HepG2 (cell line): ENCODE results near the gene KANSL1. TPM values are rescaled to one million over a fixed set of nuclear protein-coding genes. Genes with fewer than 3 reads are reported as not detected.
A peak's percentile ranks its signal among the peaks of the same experiment; 100 is the strongest.

Experiments
- ATF3 ChIP-seq: sonication (generic); formaldehyde crosslinking; IDR thresholded peaks from 2 replicates; pipeline ENCODE4 v1.4.0; 2020; ENCODE audit warnings: missing genetic modification reagents
- HIVEP1 ChIP-seq: sonication (generic); formaldehyde crosslinking; IDR thresholded peaks from 2 replicates; pipeline ENCODE4 v1.4.0; 2020; ENCODE audit warnings: mild to moderate bottlenecking, missing genetic modification reagents
- HMGXB4 ChIP-seq, 2 experiments: sonication (generic) in 1 of 2; formaldehyde crosslinking in 1 of 2; IDR thresholded peaks; 2 replicates each; pipeline versions ENCODE4 v1.4.0 to v1.6.1; 2018 to 2020; ENCODE audit warnings: missing genetic modification reagents in 2 of 2, borderline replicate concordance in 1 of 2, low read depth in 1 of 2, mild to moderate bottlenecking in 1 of 2, missing biosample characterization in 1 of 2
- KLF12 ChIP-seq: sonication (generic); formaldehyde crosslinking; IDR thresholded peaks from 2 replicates; pipeline ENCODE4 v1.4.0; 2020; ENCODE audit warnings: missing genetic modification reagents, borderline replicate concordance
- MXD1 ChIP-seq: sonication (generic); formaldehyde crosslinking; IDR thresholded peaks from 2 replicates; pipeline ENCODE4 v1.4.0; 2020; ENCODE audit warnings: mild to moderate bottlenecking, missing genetic modification reagents
- NFIB ChIP-seq: sonication (generic); formaldehyde crosslinking; IDR thresholded peaks from 2 replicates; pipeline ENCODE4 v1.9.0; 2021; ENCODE audit warnings: missing genetic modification reagents, mild to moderate bottlenecking, borderline replicate concordance
- NONO ChIP-seq, 2 experiments: fragments of 450-650 bp in 1 of 2; sonication (generic) in 1 of 2; formaldehyde crosslinking in 1 of 2; IDR thresholded peaks in 1 of 2; conservative IDR thresholded peaks in 1 of 2; 2 replicates each; pipeline versions ENCODE4 v1.6.1 to v1.8.0; 2017 to 2022; ENCODE audit warnings: mild to moderate bottlenecking in 1 of 2, missing genetic modification reagents in 1 of 2, moderate library complexity in 1 of 2
- NR3C1 ChIP-seq: sonication (generic); formaldehyde crosslinking; IDR thresholded peaks from 2 replicates; pipeline ENCODE4 v1.4.0; 2020; ENCODE audit warnings: missing genetic modification reagents
- RBM39 ChIP-seq: fragments of 200-400 bp; formaldehyde crosslinking; IDR thresholded peaks from one replicate; pipeline ENCODE4 v1.6.1; 2018; ENCODE audit warnings: antibody characterized with exemption, mild to moderate bottlenecking, low read depth, low read length; ENCODE audit not compliant: poor library complexity, severe bottlenecking
- RFXANK ChIP-seq: IDR thresholded peaks from 2 replicates; pipeline ENCODE4 v1.6.1; 2016
- SAFB2 ChIP-seq: sonication (generic); formaldehyde crosslinking; IDR thresholded peaks from 2 replicates; pipeline ENCODE4 v1.5.1; 2020; ENCODE audit warnings: missing genetic modification reagents, low read depth, mild to moderate bottlenecking, borderline replicate concordance
- SMAD1 ChIP-seq: sonication (generic); formaldehyde crosslinking; IDR thresholded peaks from 2 replicates; pipeline ENCODE4 v1.4.0; 2020; ENCODE audit warnings: missing genetic modification reagents, low read depth, mild to moderate bottlenecking, borderline replicate concordance
- SNRNP70 ChIP-seq: fragments of 200-400 bp; formaldehyde crosslinking; IDR thresholded peaks from 2 replicates; pipeline ENCODE4 v1.6.1; 2017; ENCODE audit warnings: mild to moderate bottlenecking, low read depth, low read length, moderate library complexity
- TBX3 ChIP-seq: fragments of 450-650 bp; IDR thresholded peaks from 2 replicates; pipeline ENCODE4 v1.6.1; 2017; ENCODE audit warnings: antibody characterized with exemption, mild to moderate bottlenecking, inconsistent platforms, borderline replicate concordance
- ZFP37 ChIP-seq: sonication (generic); formaldehyde crosslinking; IDR thresholded peaks from 2 replicates; pipeline ENCODE4 v1.4.0; 2020; ENCODE audit warnings: missing genetic modification reagents, borderline replicate concordance
- ZKSCAN5 ChIP-seq: sonication (generic); formaldehyde crosslinking; IDR thresholded peaks from 2 replicates; pipeline ENCODE4 v1.5.1; 2020; ENCODE audit warnings: mild to moderate bottlenecking, missing genetic modification reagents
- ZNF143 ChIP-seq: sonication (generic); formaldehyde crosslinking; IDR thresholded peaks from 2 replicates; pipeline ENCODE4 v1.4.0; 2020; ENCODE audit warnings: missing genetic modification reagents
- ZNF280D ChIP-seq: sonication (generic); formaldehyde crosslinking; IDR thresholded peaks from 2 replicates; pipeline ENCODE4 v1.5.1; 2020; ENCODE audit warnings: mild to moderate bottlenecking, missing genetic modification reagents
- ZNF644 ChIP-seq: IDR thresholded peaks from 2 replicates; pipeline ENCODE4 v1.6.1; 2016; ENCODE audit warnings: low read depth
- ZNF768 ChIP-seq: sonication (generic); formaldehyde crosslinking; IDR thresholded peaks from 2 replicates; pipeline ENCODE4 v1.4.0; 2020; ENCODE audit warnings: missing genetic modification reagents
- ZNF792 ChIP-seq: IDR thresholded peaks from 2 replicates; pipeline ENCODE4 v1.6.1; 2016
- ZSCAN12 ChIP-seq: sonication (generic); formaldehyde crosslinking; IDR thresholded peaks from 2 replicates; pipeline ENCODE4 v1.9.0; 2021; ENCODE audit warnings: mild to moderate bottlenecking, missing genetic modification reagents
- ZSCAN30 ChIP-seq: sonication (generic); formaldehyde crosslinking; IDR thresholded peaks from 2 replicates; pipeline ENCODE4 v1.5.0; 2020; ENCODE audit warnings: mild to moderate bottlenecking, missing genetic modification reagents
- polyA plus RNA-seq, 8 experiments: library from polyadenylated mRNA; depleted of rRNA in 3 of 8; stranded (reverse) in 7 of 8; unstranded in 1 of 8; fragments of >200 nt; fragmentation: Illumina TruSeq in 4 of 8; extraction: Trizol in 4 of 8; gene quantifications; 2 replicates each; pipeline versions ENCODE4 v1.2.1 to v1.2.3, GENCODE V29; 2011 to 2016; ENCODE audit warnings: low read depth in 4 of 8, missing spikeins in 1 of 8, mixed read lengths in 1 of 8; ENCODE audit not compliant: insufficient read depth in 1 of 8
- total RNA-seq, 5 experiments: library from RNA; depleted of rRNA; stranded (reverse); fragments of >200 nt; fragmentation: Illumina TruSeq; extraction: Trizol; gene quantifications; 2 replicates each; pipeline ENCODE4 v1.2.3, GENCODE V29; 2016; ENCODE audit warnings: low read depth in 1 of 5

Gene KANSL1
- total and polyA plus RNA-seq, 2 of the 13 experiments (the other 11 are each of a cell fraction or from before 2014, with no cell fraction given), result 24.0 to 59.6 TPM

GRCh38 chr17:46003907-46004748 is 189.1 kb downstream of the KANSL1 start (continued):
- no peak for TF ChIP-seq NONO (IDR thresholded peaks at IDR 0.05)
- TF ChIP-seq NONO (CRISPR knock-in tag; conservative IDR thresholded peaks at IDR 0.05), result peak; percentile 40; the same call in 1 of the 2 replicates
- TF ChIP-seq RFXANK (CRISPR knock-in tag), result no peak
- TF ChIP-seq ZNF768 (CRISPR knock-in tag), result peak; percentile 80; the same call in 1 of the 2 replicates
- no peak for TF ChIP-seq RBM39
- peak; percentile 67; the same call in 1 of the 2 replicates for TF ChIP-seq SMAD1 (CRISPR knock-in tag)
- TF ChIP-seq ZNF143 (CRISPR knock-in tag), result no peak
- 0 out of 2 replicates have a peak, but pooled peaks have one; percentile 18 for TF ChIP-seq ZNF280D
- no peak for TF ChIP-seq ZSCAN12
- peak; percentile 23 for TF ChIP-seq ZNF792
- no peak for TF ChIP-seq NFIB (CRISPR knock-in tag)
- TF ChIP-seq HIVEP1 (CRISPR knock-in tag), result peak; percentile 76; the same call in 1 of the 2 replicates
- no peak for TF ChIP-seq TBX3
- TF ChIP-seq NR3C1 (CRISPR knock-in tag), result no peak
- no peak for TF ChIP-seq ZSCAN30 (CRISPR knock-in tag)
- no peak for TF ChIP-seq ATF3 (CRISPR knock-in tag)
- TF ChIP-seq ZKSCAN5 (CRISPR knock-in tag), result no peak
- peak in 1 of 2 experiments; percentile 47; a peak in 3 of 4 replicates for TF ChIP-seq HMGXB4 (CRISPR knock-in tag; IDR thresholded peaks at IDR 0.05; ENCODE audit: borderline replicate concordance in 1 of 2, low read depth in 1 of 2)
- TF ChIP-seq ZNF644 (CRISPR knock-in tag), result 0 out of 2 replicates have a peak, but pooled peaks have one; percentile 49
- TF ChIP-seq KLF12, result peak; percentile 72; the same call in 1 of the 2 replicates
- no peak for TF ChIP-seq ZFP37
- no peak for TF ChIP-seq SAFB2 (CRISPR knock-in tag)
- TF ChIP-seq SNRNP70, result no peak
- no peak for TF ChIP-seq MXD1 (CRISPR knock-in tag)
